ENCODE measurements around the gene HES6. TPM values are rescaled to one million over a fixed set of nuclear protein-coding genes. Genes with fewer than 3 reads are reported as not detected.

The HES6 gene
- total RNA-seq, 3 donors from 2014 or later: 4.0 to 5.6 (median 4.7) TPM

DNA sequence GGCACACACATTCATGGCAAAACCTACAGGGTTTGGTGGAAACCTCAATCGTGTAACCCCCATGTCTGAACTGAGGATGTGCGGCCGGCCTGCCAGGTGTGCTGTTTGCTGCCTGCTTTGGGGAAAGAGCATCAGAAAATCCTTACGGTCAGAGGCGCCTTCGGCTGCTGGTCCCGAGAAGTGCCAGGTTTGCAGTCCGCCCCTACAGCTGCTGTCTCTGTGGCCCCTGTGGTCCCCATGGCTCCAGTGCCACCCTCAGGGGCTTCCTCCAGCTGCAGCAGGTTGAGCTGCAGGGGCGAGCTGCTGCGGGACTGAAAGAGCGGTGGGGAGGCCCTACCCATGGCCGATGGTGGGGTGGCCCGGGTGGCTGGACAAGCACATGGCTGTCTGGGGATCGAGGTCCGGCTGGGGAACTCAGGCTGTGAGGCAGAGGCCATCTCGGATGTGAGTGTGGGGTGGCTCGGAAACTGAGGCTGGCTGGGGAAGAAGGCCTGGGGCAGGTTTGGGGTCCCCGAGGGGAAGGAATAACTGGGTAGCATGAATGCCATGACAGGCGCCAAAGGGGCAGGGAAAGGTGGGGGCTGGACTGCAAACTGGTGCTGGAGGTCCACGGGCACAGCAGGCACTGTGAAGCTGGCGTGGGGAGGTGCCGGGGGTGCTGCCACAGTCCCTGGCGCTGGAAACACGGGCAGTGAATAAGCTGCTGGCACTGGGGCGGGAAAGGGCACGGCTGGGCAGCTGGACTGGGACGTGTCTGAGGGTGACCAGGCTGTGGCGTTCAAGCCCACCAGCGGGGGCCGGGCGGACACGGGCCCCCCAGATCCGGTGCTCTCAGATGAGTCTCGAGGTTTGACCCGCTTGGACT lies 13.2 kb upstream of the HES6 start:
- Histone ChIP-seq H3K27ac (no peak overlapping the region), H3K4me1 (no peaks in the 10 kb centered on the region), H3K36me3 (no peaks in the 10 kb centered on the region), H3K9me3 (no peaks in the 10 kb centered on the region), H3K4me3 (no peak overlapping the region), H3K27me3 (no peaks in the 10 kb centered on the region)
- TF ChIP-seq CTCF (IDR thresholded peaks at IDR 0.05) (no peak), POLR2A (IDR thresholded peaks at IDR 0.05) (no peak), POLR2AphosphoS5 (IDR thresholded peaks at IDR 0.05) (no peak)
- intact Hi-C loops (cut with DNase I; ENCODE audit: low total_unique reads): no loop called here
- DNase-seq (ENCODE audit: low spot score in 2 of 2): no peak

DNA sequence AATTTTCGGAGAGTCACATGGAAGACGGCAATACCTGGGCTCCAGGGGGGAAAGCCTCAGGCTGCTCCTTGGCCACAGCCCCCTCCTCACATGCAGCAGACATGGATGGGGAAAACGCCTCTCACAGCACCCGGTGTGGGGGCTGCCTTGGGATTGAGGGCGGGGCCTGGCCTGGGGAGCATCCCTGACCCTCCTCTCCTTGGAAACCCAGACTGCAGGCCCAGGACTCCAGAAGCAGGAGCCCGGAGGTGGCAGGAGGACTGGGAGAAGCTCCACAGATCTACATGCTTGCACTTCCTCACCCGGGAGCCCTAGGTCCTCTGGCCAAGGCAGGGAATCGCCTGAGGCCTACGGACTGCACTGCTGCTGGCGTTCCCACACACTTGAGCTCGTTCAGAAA lies 12.1 kb upstream of the HES6 start:
- no peak for TF ChIP-seq POLR2A (IDR thresholded peaks at IDR 0.05)
- TF ChIP-seq POLR2AphosphoS5 (IDR thresholded peaks at IDR 0.05): no peak
- TF ChIP-seq CTCF (IDR thresholded peaks at IDR 0.05): no peak
- intact Hi-C loops (cut with DNase I; ENCODE audit: low total_unique reads): no loop called here
- H3K36me3 ChIP-seq: no peaks in the 10 kb centered on the region

GRCh38 chr2:238251331-238251730 lies 11.5 kb upstream of the HES6 start:
- TF ChIP-seq POLR2A (IDR thresholded peaks at IDR 0.05) (no peak), POLR2AphosphoS5 (IDR thresholded peaks at IDR 0.05) (no peak), CTCF (IDR thresholded peaks at IDR 0.05) (no peak)
- H3K27me3 ChIP-seq: no peaks in the 10 kb centered on the region
- no peaks in the 10 kb centered on the region for H3K4me1 ChIP-seq
- H3K9me3 ChIP-seq: no peaks in the 10 kb centered on the region
- no peaks in the 10 kb centered on the region for H3K36me3 ChIP-seq
- H3K4me3 ChIP-seq: no peak overlapping the region
- H3K27ac ChIP-seq: no peak overlapping the region
- intact Hi-C loops (cut with DNase I; ENCODE audit: low total_unique reads): no loop called here
- DNase-seq (ENCODE audit: low spot score in 2 of 2): no peak

More for the DNA sequence above, 12.1 kb upstream of the HES6 start:
- no peaks in the 10 kb centered on the region for H3K9me3 ChIP-seq
- H3K27ac ChIP-seq: no peak overlapping the region
- DNase-seq (ENCODE audit: low spot score in 2 of 2): no peak
- no peaks in the 10 kb centered on the region for H3K27me3 ChIP-seq
- H3K4me1 ChIP-seq: no peaks in the 10 kb centered on the region
- no peak overlapping the region for H3K4me3 ChIP-seq

GRCh38 chr2:238250896-238251295 lies 11.1 kb upstream of the HES6 start:
- Histone ChIP-seq H3K27ac (no peak overlapping the region), H3K36me3 (no peaks in the 10 kb centered on the region), H3K9me3 (no peaks in the 10 kb centered on the region), H3K27me3 (no peaks in the 10 kb centered on the region), H3K4me1 (no peaks in the 10 kb centered on the region), H3K4me3 (no peak overlapping the region)
- TF ChIP-seq POLR2A (IDR thresholded peaks at IDR 0.05) (no peak), CTCF (IDR thresholded peaks at IDR 0.05) (no peak), POLR2AphosphoS5 (IDR thresholded peaks at IDR 0.05) (no peak)
- intact Hi-C loops (cut with DNase I; ENCODE audit: low total_unique reads): no loop called here
- no peak for DNase-seq (ENCODE audit: low spot score in 2 of 2)

DNA sequence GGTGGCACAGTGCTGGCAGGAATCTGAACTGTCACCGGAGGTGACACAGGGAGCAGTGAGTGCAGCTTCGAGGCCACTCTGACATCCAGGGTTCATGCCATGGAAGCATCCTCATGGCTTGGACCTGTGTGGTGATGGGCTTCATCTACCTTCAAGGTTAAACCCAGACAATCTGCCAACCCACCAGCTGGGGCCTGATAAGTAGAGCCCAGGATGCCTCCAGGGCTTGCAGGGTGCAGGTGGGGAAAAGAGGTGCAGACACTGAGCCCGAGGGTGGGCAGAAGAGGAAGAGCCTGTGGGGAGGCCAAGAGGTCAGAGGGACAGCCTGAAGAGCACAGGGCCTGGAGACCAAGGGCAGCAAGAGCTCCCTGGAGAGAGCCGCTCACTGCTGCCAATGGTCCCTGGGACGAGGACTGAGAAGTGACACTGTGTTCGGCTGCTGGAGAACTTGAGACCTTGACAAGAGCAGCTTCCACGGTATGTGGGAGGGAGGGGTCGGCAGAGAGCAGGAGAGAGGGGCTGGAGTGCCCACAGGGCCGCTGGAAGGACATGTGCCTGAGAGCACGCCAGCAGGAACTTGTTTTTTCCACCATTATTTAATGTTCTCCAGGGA lies 8.1 kb upstream of the HES6 start:
- Histone ChIP-seq H3K27ac (peak overlapping the region in 1 of 2 donors; percentile 36), H3K4me3 (no peak overlapping the region), H3K27me3 (no peaks in the 10 kb centered on the region), H3K36me3 (no peaks in the 10 kb centered on the region), H3K9me3 (no peaks in the 10 kb centered on the region), H3K4me1 (no peaks in the 10 kb centered on the region)
- no peak for DNase-seq (ENCODE audit: low spot score in 2 of 2)
- TF ChIP-seq POLR2AphosphoS5 (IDR thresholded peaks at IDR 0.05) (no peak), POLR2A (IDR thresholded peaks at IDR 0.05) (no peak), CTCF (IDR thresholded peaks at IDR 0.05) (no peak)
- intact Hi-C loops (cut with DNase I; ENCODE audit: low total_unique reads): no loop called here
